Loucy (cell line): ENCODE measurements around the gene SPEG.
A peak's percentile ranks its signal among the peaks of the same experiment; 100 is the strongest.

ENCODE experiments used
- H2AFZ ChIP-seq: fragments of 200-600 bp; sonication (generic); 2 replicates; pipeline ENCODE4 v1.6.0; 2016; ENCODE audit warnings: antibody characterized with exemption, mild to moderate bottlenecking, low read length, moderate library complexity
- H3F3A ChIP-seq: fragments of 200-600 bp; 2 replicates; pipeline ENCODE4 v1.6.0; 2016; ENCODE audit warnings: antibody characterized with exemption, low read depth, mild to moderate bottlenecking
- H3K27me3 ChIP-seq: fragments of 200-600 bp; sonication (generic); 2 replicates; pipeline ENCODE4 v1.6.1; 2014; ENCODE audit warnings: low read length, mild to moderate bottlenecking; ENCODE audit not compliant: insufficient read depth, poor library complexity, severe bottlenecking
- H3K36me3 ChIP-seq: fragments of 200-600 bp; sonication (generic); 2 replicates; pipeline ENCODE4 v1.6.1; 2016; ENCODE audit warnings: low read length; ENCODE audit not compliant: insufficient read depth
- H3K4me1 ChIP-seq: fragments of 200-600 bp; sonication (generic); 2 replicates; pipeline ENCODE4 v1.5.1; 2014; ENCODE audit warnings: low read length, mild to moderate bottlenecking; ENCODE audit not compliant: insufficient read depth, poor library complexity, severe bottlenecking
- H3K4me2 ChIP-seq: fragments of 200-600 bp; sonication (generic); 2 replicates; pipeline ENCODE4 v1.6.0; 2014; ENCODE audit warnings: antibody characterized with exemption, low read length, low read depth, mild to moderate bottlenecking; ENCODE audit not compliant: poor library complexity, severe bottlenecking
- H3K4me3 ChIP-seq: fragments of 200-600 bp; sonication (generic); 2 replicates; pipeline ENCODE4 v1.5.1; 2014; ENCODE audit warnings: low read length, mild to moderate bottlenecking, mixed read lengths; ENCODE audit not compliant: poor library complexity, severe bottlenecking
- H3K79me2 ChIP-seq: fragments of 200-600 bp; sonication (generic); 2 replicates; pipeline ENCODE4 v1.6.1; 2014; ENCODE audit warnings: low read length; ENCODE audit not compliant: insufficient read depth
- H3K9ac ChIP-seq: fragments of 200-600 bp; sonication (generic); 2 replicates; pipeline ENCODE4 v1.6.0; 2014; ENCODE audit warnings: mild to moderate bottlenecking, low read depth, low read length, moderate library complexity; ENCODE audit not compliant: poor library complexity, severe bottlenecking
- H3K9me2 ChIP-seq: fragments of 200-600 bp; sonication (generic); replicated peaks from 2 replicates; pipeline ENCODE4 v1.6.1; 2016; ENCODE audit warnings: low read depth, low read length, mixed read lengths
- H3K9me3 ChIP-seq: fragments of 200-600 bp; sonication (generic); 2 replicates; pipeline ENCODE4 v1.6.1; 2014; ENCODE audit warnings: mild to moderate bottlenecking, antibody characterized with exemption, low read length, low read depth; ENCODE audit not compliant: insufficient read depth
- H4K20me1 ChIP-seq: fragments of 200-600 bp; sonication (generic); 2 replicates; pipeline ENCODE4 v1.6.0; 2014; ENCODE audit warnings: antibody characterized with exemption, low read length, mild to moderate bottlenecking; ENCODE audit not compliant: insufficient read depth, poor library complexity, severe bottlenecking
- CTCF ChIP-seq: fragments of 200-600 bp; sonication (generic); conservative IDR thresholded peaks from 2 replicates; pipeline ENCODE4 v1.5.1; 2014; ENCODE audit warnings: mild to moderate bottlenecking, antibody characterized with exemption, low read length
- EZH2phosphoT487 ChIP-seq: fragments of 200-600 bp; IDR thresholded peaks from 2 replicates; pipeline ENCODE4 v1.6.1; 2018; ENCODE audit warnings: antibody characterized with exemption, mild to moderate bottlenecking, moderate library complexity, borderline replicate concordance

Gene SPEG

GRCh38 chr2:219433666-219434467 lies 776 bp upstream of the SPEG start:
- no peaks in the 10 kb centered on the region for H3K36me3 ChIP-seq
- H3K9me2 ChIP-seq: no peaks in the 10 kb centered on the region
- TF ChIP-seq CTCF (peak; percentile 71), EZH2phosphoT487 (no peak)
- H3K27me3 ChIP-seq: no peaks in the 10 kb centered on the region
- no peaks in the 10 kb centered on the region for H3F3A ChIP-seq
- no peak overlapping the region for H2AFZ ChIP-seq
- H3K79me2 ChIP-seq: no peaks in the 10 kb centered on the region
- H3K4me1 ChIP-seq: no peaks in the 10 kb centered on the region
- no peak overlapping the region for H3K4me2 ChIP-seq
- H3K4me3 ChIP-seq: no peak overlapping the region
- H4K20me1 ChIP-seq: no peaks in the 10 kb centered on the region
- no peaks in the 10 kb centered on the region for H3K9me3 ChIP-seq
- H3K9ac ChIP-seq: no peak overlapping the region

- no peaks in the 10 kb centered on the region for H3K9me3 ChIP-seq
- H3K79me2 ChIP-seq: no peaks in the 10 kb centered on the region
- no peaks in the 10 kb centered on the region for H3K9me2 ChIP-seq
- no peaks in the 10 kb centered on the region for H4K20me1 ChIP-seq
- H3K9ac ChIP-seq: no peak overlapping the region
- no peaks in the 10 kb centered on the region for H3K27me3 ChIP-seq
- H3K4me1 ChIP-seq: no peaks in the 10 kb centered on the region
- H3K4me2 ChIP-seq: no peak overlapping the region
- no peaks in the 10 kb centered on the region for H3K36me3 ChIP-seq
- no peaks in the 10 kb centered on the region for H3F3A ChIP-seq
- H2AFZ ChIP-seq: no peak overlapping the region
- no peak for TF ChIP-seq EZH2phosphoT487
- TF ChIP-seq CTCF: no peak
- H3K4me3 ChIP-seq: no peak overlapping the region
These were observed 250 bp upstream of the SPEG start for GRCh38 chr2:219434468-219434717.

- H3F3A ChIP-seq: no peaks in the 10 kb centered on the region
- H3K9ac ChIP-seq: no peak overlapping the region
- H3K4me3 ChIP-seq: no peak overlapping the region
- H4K20me1 ChIP-seq: no peaks in the 10 kb centered on the region
- TF ChIP-seq CTCF: no peak
- no peak for TF ChIP-seq EZH2phosphoT487
- no peak overlapping the region for H3K4me2 ChIP-seq
- H3K4me1 ChIP-seq: no peaks in the 10 kb centered on the region
- H2AFZ ChIP-seq: no peak overlapping the region
- H3K9me3 ChIP-seq: no peaks in the 10 kb centered on the region
- no peaks in the 10 kb centered on the region for H3K9me2 ChIP-seq
- no peaks in the 10 kb centered on the region for H3K27me3 ChIP-seq
- H3K36me3 ChIP-seq: no peaks in the 10 kb centered on the region
- H3K79me2 ChIP-seq: no peaks in the 10 kb centered on the region
These were observed 1.1 kb downstream of the SPEG start for GRCh38 chr2:219435701-219436100.
